ENCODE data around the gene A2ML1. TPM values are rescaled to one million over a fixed set of nuclear protein-coding genes. Genes with fewer than 3 reads are reported as not detected.

The A2ML1 gene
- total RNA-seq, 1 experiment from 2014 or later = not detected

Other genes with a start within 250 kb of the A2ML1 start
- gene AICDA, start 209.8 kb upstream of the A2ML1 start, total RNA-seq (2014; rRNA removed; shearing (Covaris generic)) = not detected in 2 replicates
- not detected in 2 replicates for gene MFAP5, start 159.8 kb upstream of the A2ML1 start, total RNA-seq (2014; rRNA removed; shearing (Covaris generic))
- gene RIMKLB, start 124.6 kb upstream of the A2ML1 start, total RNA-seq (2014; rRNA removed; shearing (Covaris generic)) = 13.7 and 15.1 TPM in 2 replicates
- gene PHC1, start 91.9 kb downstream of the A2ML1 start, total RNA-seq (2014; rRNA removed; shearing (Covaris generic)) = 12.0 and 14.2 TPM in 2 replicates
- gene M6PR, start 127.0 kb downstream of the A2ML1 start, total RNA-seq (2014; rRNA removed; shearing (Covaris generic)) = 87.7 and 89.6 TPM in 2 replicates
- 0.67 and 0.89 TPM in 2 replicates for gene KLRG1, start 166.9 kb downstream of the A2ML1 start, total RNA-seq (2014; rRNA removed; shearing (Covaris generic))